ENCODE measurements around the gene NCR2. TPM values are rescaled to one million over a fixed set of nuclear protein-coding genes. Genes with fewer than 3 reads are reported as not detected.

The NCR2 gene
- total and polyA plus RNA-seq, 2 donors (not counting 1 experiment from before 2014, with no cell fraction given) = not detected

GRCh38 chr6:41298785-41299502, 36.5 kb upstream of the NCR2 start:
- no peaks in the 10 kb centered on the region for H3K27me3 ChIP-seq (replicated peaks in 1 of 4; ENCODE audit: control extremely low read depth in 1 of 4, control insufficient read depth in 3 of 4, insufficient read depth in 4 of 4, low read length in 3 of 4)
- Mint-ChIP-seq H3K9me3 (ENCODE audit: insufficient read depth) (peaks cover 13% of the 10 kb centered on the region), H3K27me3 (no peaks in the 10 kb centered on the region), H3K4me1 (peaks cover 54% of the 10 kb centered on the region), H3K4me3 (peak overlapping the region; percentile 38), H3K27ac (peak overlapping the region; percentile 84)
- peaks cover 9% of the 10 kb centered on the region for H3K79me2 ChIP-seq (ENCODE audit: control insufficient read depth, insufficient read depth, low read length)
- H4K20me1 ChIP-seq (ENCODE audit: control insufficient read depth, insufficient read depth, low read length, poor library complexity, severe bottlenecking) = no peaks in the 10 kb centered on the region
- peaks cover 25 to 32% of the 10 kb centered on the region in 2 donors for H3K4me1 ChIP-seq (ENCODE audit: control insufficient read depth in 2 of 2, insufficient read depth in 2 of 2, low read length in 2 of 2)
- TF ChIP-seq EZH2 (IDR thresholded peaks at IDR 0.05; ENCODE audit: borderline replicate concordance, insufficient read depth, low read depth, low read length, poor library complexity, severe bottlenecking) (no peak), CTCF (IDR thresholded peaks at IDR 0.05) (no peak)
- ChIA-PET POLR2A (no interaction called here), CTCF (interaction anchor here (0.7 to 1.6 kb wide), 5 partner anchors 8 to 70 kb away, joined by 3 to 7 read pairs (median 4); no protein-coding TSS in a partner anchor)
- H3K27ac ChIP-seq (ENCODE audit: low read length in 2 of 2) = peak overlapping the region; percentile 60 to 81
- no peaks in the 10 kb centered on the region for H3K36me3 ChIP-seq (replicated peaks in 1 of 2; ENCODE audit: control extremely low read depth in 1 of 2, control insufficient read depth in 1 of 2, extremely low read depth in 1 of 2, insufficient read depth in 2 of 2, low read length in 1 of 2)
- peak overlapping the region; percentile 57 for H2AFZ ChIP-seq (ENCODE audit: insufficient read depth, low read depth, low read length, poor library complexity, severe bottlenecking)
- peak overlapping the region; percentile 53 for H3K4me2 ChIP-seq (replicated peaks; ENCODE audit: low read depth, low read length, poor library complexity, severe bottlenecking)
- peaks cover 0 to 4% (median 0%) of the 10 kb centered on the region in 3 donors for H3K9me3 ChIP-seq (ENCODE audit: control extremely low read depth in 1 of 3, control insufficient read depth in 2 of 3, insufficient read depth in 1 of 3, low read length in 2 of 3)
- H3K9ac ChIP-seq (ENCODE audit: low read length) = peak overlapping the region; percentile 39
- 67% methylated on average over 2 of the region's 3 CpGs for WGBS (ENCODE audit: insufficient coverage)
- intact Hi-C loops (cut with micrococcal nuclease) = no loop called here
- ATAC-seq (ENCODE audit: low read depth) (peak; percentile 66), DNase-seq (peak; percentile 64)
- H3K4me3 ChIP-seq (ENCODE audit: control extremely low read depth in 1 of 5, extremely low read depth in 1 of 5, insufficient read depth in 1 of 5, low read depth in 2 of 5, low read length in 4 of 5) = peak overlapping the region in 3 of 5 experiments; percentile 3 to 48 (median 34)

- no peaks in the 10 kb centered on the region for H3K27me3 ChIP-seq (replicated peaks in 1 of 4; ENCODE audit: control extremely low read depth in 1 of 4, control insufficient read depth in 3 of 4, insufficient read depth in 4 of 4, low read length in 3 of 4)
- H3K27ac Mint-ChIP-seq = peak overlapping the region; percentile 88
- peak overlapping the region; percentile 47 for H3K4me2 ChIP-seq (replicated peaks; ENCODE audit: low read depth, low read length, poor library complexity, severe bottlenecking)
- peaks cover 65% of the 10 kb centered on the region for H3K4me1 Mint-ChIP-seq
- H3K79me2 ChIP-seq (ENCODE audit: control insufficient read depth, insufficient read depth, low read length) = no peaks in the 10 kb centered on the region
- ATAC-seq (ENCODE audit: low read depth) (peak; percentile 77), DNase-seq (peak; percentile 70)
- H3K27ac ChIP-seq (ENCODE audit: low read length in 2 of 2) = peak overlapping the region; percentile 50 to 73
- no peaks in the 10 kb centered on the region for H4K20me1 ChIP-seq (ENCODE audit: control insufficient read depth, insufficient read depth, low read length, poor library complexity, severe bottlenecking)
- no peak overlapping the region for H3K9ac ChIP-seq (ENCODE audit: low read length)
- ChIA-PET POLR2A (no interaction called here), CTCF (no interaction called here)
- H3K27me3 Mint-ChIP-seq = no peaks in the 10 kb centered on the region
- intact Hi-C loops (cut with micrococcal nuclease) = loop anchor here (1.0 kb wide), 1 partner anchor 23 kb away; no protein-coding TSS in a partner anchor
- no peaks in the 10 kb centered on the region for H3K36me3 ChIP-seq (replicated peaks in 1 of 2; ENCODE audit: control extremely low read depth in 1 of 2, control insufficient read depth in 1 of 2, extremely low read depth in 1 of 2, insufficient read depth in 2 of 2, low read length in 1 of 2)
- H3K9me3 ChIP-seq (ENCODE audit: control extremely low read depth in 1 of 3, control insufficient read depth in 2 of 3, insufficient read depth in 1 of 3, low read length in 2 of 3) = peaks cover 0 to 4% (median 0%) of the 10 kb centered on the region in 3 donors
- peak overlapping the region; percentile 59 for H2AFZ ChIP-seq (ENCODE audit: insufficient read depth, low read depth, low read length, poor library complexity, severe bottlenecking)
- H3K4me1 ChIP-seq (ENCODE audit: control insufficient read depth in 2 of 2, insufficient read depth in 2 of 2, low read length in 2 of 2) = peaks cover 37 to 42% of the 10 kb centered on the region in 2 donors
- peak overlapping the region; percentile 42 for H3K4me3 Mint-ChIP-seq
- no CpG with 5 or more reads among the region's 5 CpGs for WGBS (ENCODE audit: insufficient coverage)
- no peak for TF ChIP-seq EZH2 (IDR thresholded peaks at IDR 0.05; ENCODE audit: borderline replicate concordance, insufficient read depth, low read depth, low read length, poor library complexity, severe bottlenecking)
- TF ChIP-seq CTCF (IDR thresholded peaks at IDR 0.05) = no peak
- no peak overlapping the region for H3K4me3 ChIP-seq (ENCODE audit: control extremely low read depth in 1 of 5, extremely low read depth in 1 of 5, insufficient read depth in 1 of 5, low read depth in 2 of 5, low read length in 4 of 5)
- H3K9me3 Mint-ChIP-seq (ENCODE audit: insufficient read depth) = peaks cover 10% of the 10 kb centered on the region
These were observed 32.8 kb upstream of the NCR2 start for GRCh38 chr6:41302638-41303037.

Measured in B cell (primary cell).